Measurements from ENCODE around the gene NT5DC4.

The NT5DC4 gene

DNA sequence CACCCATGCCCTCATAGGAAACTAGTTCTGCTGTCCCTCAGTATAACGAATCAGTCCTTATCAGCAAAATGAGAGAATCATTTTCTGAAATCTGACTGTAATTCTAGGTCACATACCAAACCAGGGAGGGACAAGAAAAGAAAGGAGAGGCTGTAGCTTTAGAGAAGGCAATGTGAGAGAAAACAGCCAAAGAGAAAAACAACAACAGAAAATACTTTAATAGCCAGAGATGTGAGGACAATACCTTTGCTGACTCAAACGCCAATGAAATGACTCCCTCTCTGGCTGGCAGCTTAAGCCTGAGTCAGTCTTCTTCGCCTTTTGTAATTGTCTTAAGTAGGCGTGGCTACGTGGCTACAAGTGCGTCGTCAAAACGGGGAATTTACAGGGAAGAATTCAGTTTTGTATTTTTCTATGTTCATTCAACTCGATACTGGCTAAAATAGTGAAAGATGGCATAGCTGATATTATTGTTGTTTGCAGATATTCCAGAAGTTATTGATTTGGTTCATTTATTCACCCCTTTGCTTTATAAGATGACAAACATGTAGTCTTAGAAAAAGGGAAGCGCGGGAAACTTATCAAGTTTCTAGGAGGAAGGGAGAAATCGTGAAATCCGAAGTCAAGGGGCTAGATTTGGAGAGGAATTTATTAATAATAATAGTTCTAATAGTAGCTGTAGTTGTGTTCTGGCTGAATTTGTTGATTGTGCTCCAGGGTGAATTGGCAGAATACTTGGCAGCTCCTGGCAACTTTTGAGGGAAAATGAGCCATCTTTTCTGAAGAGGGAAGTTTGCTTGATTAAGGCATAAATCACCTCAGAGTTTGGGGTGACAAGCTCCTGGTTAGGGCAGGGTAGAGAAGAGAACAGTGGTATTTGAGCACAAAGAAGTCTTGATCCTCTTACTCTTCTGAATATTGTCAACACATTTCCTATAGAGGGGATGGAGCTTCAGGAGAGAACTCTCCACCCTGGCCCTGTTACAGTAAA, 63.7 kb downstream of the NT5DC4 start, which contains the start of gene IL1A:
TSS of gene IL1A (minus strand) at position 295 of the 991 bp plus-strand sequence. CDS start 723 bp downstream, outside the sequence.
- peak; percentile 43 to 62 for DNase-seq (ENCODE audit: low read depth in 1 of 2, low spot score in 1 of 2)

DNA sequence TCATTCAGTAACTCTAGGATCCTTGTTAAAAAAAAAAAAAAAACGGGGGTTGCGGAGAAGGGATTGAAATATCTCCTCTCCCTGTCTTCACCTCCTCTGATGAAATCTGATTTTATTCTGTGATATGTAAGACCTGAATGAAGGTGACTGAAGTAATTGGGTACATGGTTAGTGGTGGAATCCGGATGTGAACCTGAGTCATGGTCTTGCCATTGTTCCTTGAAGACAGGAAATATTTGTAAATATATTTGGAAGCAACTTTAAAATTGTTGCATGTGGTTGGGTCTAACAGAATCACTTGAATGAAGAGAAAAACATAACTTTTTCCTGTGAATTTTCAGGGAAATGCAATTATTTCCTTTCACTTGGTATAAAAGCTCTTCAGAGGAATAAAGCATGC, 66.5 kb downstream of the NT5DC4 start:
- Histone ChIP-seq H3K27me3 (ENCODE audit: insufficient read depth, poor library complexity, severe bottlenecking) (no peaks in the 10 kb centered on the region), H3K27ac (replicated peaks) (peak overlapping the region; percentile 66), H3K4me3 (replicated peaks; ENCODE audit: insufficient read depth, low read length) (no peak overlapping the region)
- TF ChIP-seq SPI1 (IDR thresholded peaks at IDR 0.05; ENCODE audit: borderline replicate concordance, low read depth) = no peak
- no peak for TF ChIP-seq GABPA (IDR thresholded peaks at IDR 0.05; ENCODE audit: low read depth)
- no peak for TF ChIP-seq POLR2AphosphoS5 (IDR thresholded peaks at IDR 0.05; ENCODE audit: low read depth)
- no peak for DNase-seq (ENCODE audit: low read depth in 1 of 2, low spot score in 1 of 2)

More for the DNA sequence above, 63.7 kb downstream of the NT5DC4 start, which contains the start of gene IL1A:
- TF ChIP-seq SPI1 (IDR thresholded peaks at IDR 0.05; ENCODE audit: borderline replicate concordance, low read depth) = peak; percentile 82
- TF ChIP-seq, protein P1, sequence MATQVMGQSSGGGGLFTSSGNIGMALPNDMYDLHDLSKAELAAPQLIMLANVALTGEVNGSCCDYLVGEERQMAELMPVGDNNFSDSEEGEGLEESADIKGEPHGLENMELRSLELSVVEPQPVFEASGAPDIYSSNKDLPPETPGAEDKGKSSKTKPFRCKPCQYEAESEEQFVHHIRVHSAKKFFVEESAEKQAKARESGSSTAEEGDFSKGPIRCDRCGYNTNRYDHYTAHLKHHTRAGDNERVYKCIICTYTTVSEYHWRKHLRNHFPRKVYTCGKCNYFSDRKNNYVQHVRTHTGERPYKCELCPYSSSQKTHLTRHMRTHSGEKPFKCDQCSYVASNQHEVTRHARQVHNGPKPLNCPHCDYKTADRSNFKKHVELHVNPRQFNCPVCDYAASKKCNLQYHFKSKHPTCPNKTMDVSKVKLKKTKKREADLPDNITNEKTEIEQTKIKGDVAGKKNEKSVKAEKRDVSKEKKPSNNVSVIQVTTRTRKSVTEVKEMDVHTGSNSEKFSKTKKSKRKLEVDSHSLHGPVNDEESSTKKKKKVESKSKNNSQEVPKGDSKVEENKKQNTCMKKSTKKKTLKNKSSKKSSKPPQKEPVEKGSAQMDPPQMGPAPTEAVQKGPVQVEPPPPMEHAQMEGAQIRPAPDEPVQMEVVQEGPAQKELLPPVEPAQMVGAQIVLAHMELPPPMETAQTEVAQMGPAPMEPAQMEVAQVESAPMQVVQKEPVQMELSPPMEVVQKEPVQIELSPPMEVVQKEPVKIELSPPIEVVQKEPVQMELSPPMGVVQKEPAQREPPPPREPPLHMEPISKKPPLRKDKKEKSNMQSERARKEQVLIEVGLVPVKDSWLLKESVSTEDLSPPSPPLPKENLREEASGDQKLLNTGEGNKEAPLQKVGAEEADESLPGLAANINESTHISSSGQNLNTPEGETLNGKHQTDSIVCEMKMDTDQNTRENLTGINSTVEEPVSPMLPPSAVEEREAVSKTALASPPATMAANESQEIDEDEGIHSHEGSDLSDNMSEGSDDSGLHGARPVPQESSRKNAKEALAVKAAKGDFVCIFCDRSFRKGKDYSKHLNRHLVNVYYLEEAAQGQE (IDR thresholded peaks at IDR 0.05; ENCODE audit: insufficient replicate concordance, low read depth) = no peak
- no peak for TF ChIP-seq POLR2AphosphoS5 (IDR thresholded peaks at IDR 0.05; ENCODE audit: low read depth)
- Histone ChIP-seq H3K27me3 (ENCODE audit: insufficient read depth, poor library complexity, severe bottlenecking) (no peaks in the 10 kb centered on the region), H3K4me3 (replicated peaks; ENCODE audit: insufficient read depth, low read length) (no peak within 1 kb of the TSS; the same call in 1 of the 2 replicates), H3K27ac (replicated peaks) (peak within 1 kb of the TSS; percentile 7)

DNA sequence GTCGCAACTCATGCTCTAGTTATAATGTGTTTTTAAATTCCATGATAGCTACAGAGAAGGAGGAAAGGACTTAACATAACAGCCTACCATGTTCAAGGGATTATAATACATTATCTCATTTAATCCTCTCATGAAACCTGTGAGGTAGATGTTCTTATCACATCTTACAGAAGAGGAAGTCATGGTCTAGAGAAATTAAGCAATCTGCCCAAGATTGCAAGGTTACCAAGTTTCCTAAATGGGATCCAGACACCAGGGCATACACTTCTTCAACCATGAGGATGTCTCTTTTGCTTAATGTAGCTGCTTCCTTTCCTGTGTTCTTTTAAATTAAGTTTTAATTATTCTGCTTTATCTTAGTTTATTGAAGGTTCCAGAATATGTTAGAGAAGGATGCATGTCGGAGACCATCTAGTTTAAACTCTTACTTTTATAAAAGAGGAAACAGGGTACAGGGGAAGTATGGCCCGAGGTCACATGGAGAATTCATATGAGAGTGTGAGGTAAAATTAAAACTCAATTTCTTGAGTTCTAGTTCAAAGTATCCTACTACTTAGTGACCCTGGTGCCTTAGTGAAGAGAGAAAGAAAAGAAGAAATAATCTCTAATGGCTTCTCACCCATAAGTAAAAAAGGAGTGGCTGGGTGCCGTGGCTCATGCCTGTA, 67.0 kb downstream of the NT5DC4 start:
- H3K27me3 ChIP-seq (ENCODE audit: insufficient read depth, poor library complexity, severe bottlenecking) = no peaks in the 10 kb centered on the region
- peak overlapping the region; percentile 66 for H3K27ac ChIP-seq (replicated peaks)
- no peak overlapping the region for H3K4me3 ChIP-seq (replicated peaks; ENCODE audit: insufficient read depth, low read length)
- TF ChIP-seq, protein P1 (IDR thresholded peaks at IDR 0.05; ENCODE audit: insufficient replicate concordance, low read depth) = no peak
- TF ChIP-seq SPI1 (IDR thresholded peaks at IDR 0.05; ENCODE audit: borderline replicate concordance, low read depth) = peak; percentile 97
- peak; percentile 52; the same call in 1 of the 2 replicates for TF ChIP-seq POLR2AphosphoS5 (IDR thresholded peaks at IDR 0.05; ENCODE audit: low read depth)
- peak; percentile 85 to 88 for DNase-seq (ENCODE audit: low read depth in 1 of 2, low spot score in 1 of 2)

DNA sequence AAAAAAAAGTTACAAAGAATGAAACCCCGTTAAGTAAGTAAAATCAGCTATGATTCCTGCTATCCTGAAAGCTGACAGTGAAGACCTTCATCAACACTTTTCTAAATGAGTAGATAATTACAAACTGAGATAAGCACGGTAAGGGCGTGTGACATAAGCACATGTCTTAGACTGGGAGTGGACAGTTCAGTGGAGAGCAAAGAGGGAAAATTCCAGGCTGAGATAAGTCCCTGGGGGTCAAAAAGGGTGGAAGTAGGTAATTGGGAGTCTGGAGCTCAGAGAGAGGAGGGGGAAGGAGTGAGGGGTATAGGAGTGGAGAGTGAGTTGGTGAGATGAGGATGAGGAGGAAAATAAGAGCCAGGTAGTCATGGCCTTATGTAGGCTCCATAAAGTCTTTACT, 67.8 kb downstream of the NT5DC4 start:
- no peak for DNase-seq (ENCODE audit: low read depth in 1 of 2, low spot score in 1 of 2)
- no peak for TF ChIP-seq GABPA (IDR thresholded peaks at IDR 0.05; ENCODE audit: low read depth)
- TF ChIP-seq CTCF (IDR thresholded peaks at IDR 0.05; ENCODE audit: insufficient read depth, low read length) = no peak
- no peak for TF ChIP-seq SPI1 (IDR thresholded peaks at IDR 0.05; ENCODE audit: borderline replicate concordance, low read depth)
- no peak for TF ChIP-seq POLR2AphosphoS5 (IDR thresholded peaks at IDR 0.05; ENCODE audit: low read depth)
- TF ChIP-seq, protein P1 (IDR thresholded peaks at IDR 0.05; ENCODE audit: insufficient replicate concordance, low read depth) = no peak
- H3K27me3 ChIP-seq (ENCODE audit: insufficient read depth, poor library complexity, severe bottlenecking) = no peaks in the 10 kb centered on the region

More for the DNA sequence above, 67.8 kb downstream of the NT5DC4 start:
- Histone ChIP-seq H3K27ac (replicated peaks) (no peak overlapping the region), H3K4me3 (replicated peaks; ENCODE audit: insufficient read depth, low read length) (no peak overlapping the region)

All from HL-60 (cell line).